Measurements from ENCODE around the gene PATZ1.
"Not testable (repeated sequence)": the region's sequence is repeated elsewhere in the genome, so short reads cannot be mapped to it uniquely, and the experiment has no call there.

Gene PATZ1

GRCh38 chr22:31346255-31346732 is at the start of gene PATZ1:
PATZ1 (minus strand) TSS chr22:31346346; CDS start chr22:31345602, 744 bp downstream.
- DNase-seq (ENCODE audit: low spot score in 2 of 2) (peak in 1 of 2 donors; percentile 73), ATAC-seq (ENCODE audit: low read depth) (peak; percentile 61)
- Mint-ChIP-seq H3K27ac (peak within 1 kb of the TSS; percentile 85), H3K4me1 (peaks cover 28% of the 10 kb centered on the region), H3K27me3 (no peaks in the 10 kb centered on the region), H3K36me3 (peaks cover 3% of the 10 kb centered on the region), H3K4me3 (peak within 1 kb of the TSS; percentile 87), H3K9me3 (no peaks in the 10 kb centered on the region)

- DNase-seq (ENCODE audit: low spot score in 2 of 2) (no peak), ATAC-seq (ENCODE audit: low read depth) (no peak)
- Mint-ChIP-seq H3K4me1 (no peaks in the 10 kb centered on the region), H3K27ac (no peak overlapping the region), H3K36me3 (peaks cover 2% of the 10 kb centered on the region), H3K4me3 (no peak overlapping the region), H3K27me3 (peaks cover 4% of the 10 kb centered on the region), H3K9me3 (peaks cover 2% of the 10 kb centered on the region)
Measured at GRCh38 chr22:31394326-31394725, 48.2 kb upstream of the PATZ1 start.

GRCh38 chr22:31393893-31394292 is 47.7 kb upstream of the PATZ1 start:
- peaks cover 2% of the 10 kb centered on the region for H3K36me3 Mint-ChIP-seq
- H3K4me1 Mint-ChIP-seq = no peaks in the 10 kb centered on the region
- DNase-seq (ENCODE audit: low spot score in 2 of 2) (no peak), ATAC-seq (ENCODE audit: low read depth) (no peak)
- peaks cover 2% of the 10 kb centered on the region for H3K9me3 Mint-ChIP-seq
- H3K4me3 Mint-ChIP-seq = no peak overlapping the region
- H3K27ac Mint-ChIP-seq = no peak overlapping the region
- peaks cover 4% of the 10 kb centered on the region for H3K27me3 Mint-ChIP-seq

- not testable (repeated sequence) for H3K4me1 Mint-ChIP-seq; DNase-seq (ENCODE audit: low spot score in 2 of 2); H3K27ac Mint-ChIP-seq; ATAC-seq (ENCODE audit: low read depth); H3K36me3 Mint-ChIP-seq; H3K4me3 Mint-ChIP-seq; H3K27me3 Mint-ChIP-seq; H3K9me3 Mint-ChIP-seq
Measured at GRCh38 chr22:31378651-31379050, 32.5 kb upstream of the PATZ1 start.

- no peak overlapping the region for H3K4me3 Mint-ChIP-seq
- H3K36me3 Mint-ChIP-seq = no peaks in the 10 kb centered on the region
- H3K4me1 Mint-ChIP-seq = no peaks in the 10 kb centered on the region
- H3K9me3 Mint-ChIP-seq = no peaks in the 10 kb centered on the region
- no peak for ATAC-seq (ENCODE audit: low read depth)
- H3K27me3 Mint-ChIP-seq = no peaks in the 10 kb centered on the region
- no peak overlapping the region for H3K27ac Mint-ChIP-seq
- DNase-seq (ENCODE audit: low spot score in 2 of 2) = no peak
Measured at GRCh38 chr22:31378123-31378522, 32.0 kb upstream of the PATZ1 start.

GRCh38 chr22:31377612-31378011 is 31.5 kb upstream of the PATZ1 start:
- Mint-ChIP-seq H3K36me3 (no peaks in the 10 kb centered on the region), H3K9me3 (no peaks in the 10 kb centered on the region), H3K4me3 (no peak overlapping the region), H3K27me3 (no peaks in the 10 kb centered on the region), H3K4me1 (no peaks in the 10 kb centered on the region), H3K27ac (no peak overlapping the region)
- ATAC-seq (ENCODE audit: low read depth) = no peak
- DNase-seq (ENCODE audit: low spot score in 2 of 2) = no peak

GRCh38 chr22:31367426-31367825 is 21.3 kb upstream of the PATZ1 start:
- ATAC-seq (ENCODE audit: low read depth) = no peak
- no peak overlapping the region for H3K4me3 Mint-ChIP-seq

GRCh38 chr22:31363885-31364465 is 17.8 kb upstream of the PATZ1 start:
- Mint-ChIP-seq H3K4me3 (no peak overlapping the region), H3K4me1 (peaks cover 2% of the 10 kb centered on the region), H3K27ac (no peak overlapping the region), H3K36me3 (no peaks in the 10 kb centered on the region), H3K9me3 (no peaks in the 10 kb centered on the region), H3K27me3 (peaks cover 2% of the 10 kb centered on the region)
- no peak for DNase-seq (ENCODE audit: low spot score in 2 of 2)
- ATAC-seq (ENCODE audit: low read depth) = no peak

More at GRCh38 chr22:31367426-31367825, 21.3 kb upstream of the PATZ1 start:
- H3K27ac Mint-ChIP-seq = no peak overlapping the region
- no peaks in the 10 kb centered on the region for H3K9me3 Mint-ChIP-seq
- DNase-seq (ENCODE audit: low spot score in 2 of 2) = no peak
- H3K36me3 Mint-ChIP-seq = no peaks in the 10 kb centered on the region
- H3K4me1 Mint-ChIP-seq = peaks cover 2% of the 10 kb centered on the region
- H3K27me3 Mint-ChIP-seq = no peaks in the 10 kb centered on the region

- H3K9me3 Mint-ChIP-seq = no peaks in the 10 kb centered on the region
- no peak for DNase-seq (ENCODE audit: low spot score in 2 of 2)
- no peak for ATAC-seq (ENCODE audit: low read depth)
Measured at GRCh38 chr22:31361743-31362142, 15.6 kb upstream of the PATZ1 start.

GRCh38 chr22:31360029-31360428 is 13.9 kb upstream of the PATZ1 start:
- H3K4me1 Mint-ChIP-seq = peaks cover 3% of the 10 kb centered on the region
- no peak overlapping the region for H3K27ac Mint-ChIP-seq
- DNase-seq (ENCODE audit: low spot score in 2 of 2) (no peak), ATAC-seq (ENCODE audit: low read depth) (no peak)
- no peaks in the 10 kb centered on the region for H3K36me3 Mint-ChIP-seq
- peaks cover 6% of the 10 kb centered on the region for H3K27me3 Mint-ChIP-seq
- H3K4me3 Mint-ChIP-seq = no peak overlapping the region
- no peaks in the 10 kb centered on the region for H3K9me3 Mint-ChIP-seq

More at GRCh38 chr22:31361743-31362142, 15.6 kb upstream of the PATZ1 start:
- H3K36me3 Mint-ChIP-seq = no peaks in the 10 kb centered on the region
- peaks cover 4% of the 10 kb centered on the region for H3K27me3 Mint-ChIP-seq
- H3K4me3 Mint-ChIP-seq = no peak overlapping the region
- peaks cover 2% of the 10 kb centered on the region for H3K4me1 Mint-ChIP-seq
- H3K27ac Mint-ChIP-seq = no peak overlapping the region

GRCh38 chr22:31354515-31354914 is 8.4 kb upstream of the PATZ1 start:
- H3K9me3 Mint-ChIP-seq = no peaks in the 10 kb centered on the region
- peaks cover 3% of the 10 kb centered on the region for H3K4me1 Mint-ChIP-seq
- DNase-seq (ENCODE audit: low spot score in 2 of 2) (no peak), ATAC-seq (ENCODE audit: low read depth) (no peak)
- H3K27ac Mint-ChIP-seq = no peak overlapping the region
- H3K27me3 Mint-ChIP-seq = peaks cover 4% of the 10 kb centered on the region
- H3K36me3 Mint-ChIP-seq = no peaks in the 10 kb centered on the region
- no peak overlapping the region for H3K4me3 Mint-ChIP-seq

- no peak overlapping the region for H3K4me3 Mint-ChIP-seq
- DNase-seq (ENCODE audit: low spot score in 2 of 2) = no peak
Measured at GRCh38 chr22:31350410-31350863, 4.3 kb upstream of the PATZ1 start.

GRCh38 chr22:31349960-31350359 is 3.8 kb upstream of the PATZ1 start:
- H3K4me3 Mint-ChIP-seq = no peak overlapping the region
- H3K36me3 Mint-ChIP-seq = no peaks in the 10 kb centered on the region
- ATAC-seq (ENCODE audit: low read depth) = no peak
- H3K27ac Mint-ChIP-seq = no peak overlapping the region
- no peaks in the 10 kb centered on the region for H3K9me3 Mint-ChIP-seq
- no peak for DNase-seq (ENCODE audit: low spot score in 2 of 2)
- no peaks in the 10 kb centered on the region for H3K27me3 Mint-ChIP-seq
- peaks cover 7% of the 10 kb centered on the region for H3K4me1 Mint-ChIP-seq

More at GRCh38 chr22:31350410-31350863, 4.3 kb upstream of the PATZ1 start:
- ATAC-seq (ENCODE audit: low read depth) = no peak
- Mint-ChIP-seq H3K9me3 (no peaks in the 10 kb centered on the region), H3K27me3 (no peaks in the 10 kb centered on the region), H3K27ac (no peak overlapping the region), H3K4me1 (peaks cover 5% of the 10 kb centered on the region), H3K36me3 (no peaks in the 10 kb centered on the region)

GRCh38 chr22:31348766-31349165 is 2.6 kb upstream of the PATZ1 start:
- ATAC-seq (ENCODE audit: low read depth) (no peak), DNase-seq (ENCODE audit: low spot score in 2 of 2) (no peak)
- Mint-ChIP-seq H3K27ac (no peak overlapping the region), H3K4me1 (peaks cover 16% of the 10 kb centered on the region), H3K36me3 (no peaks in the 10 kb centered on the region), H3K4me3 (no peak overlapping the region), H3K9me3 (no peaks in the 10 kb centered on the region), H3K27me3 (no peaks in the 10 kb centered on the region)

- H3K27ac Mint-ChIP-seq = peak overlapping the region; percentile 62
- H3K27me3 Mint-ChIP-seq; DNase-seq (ENCODE audit: low spot score in 2 of 2); H3K9me3 Mint-ChIP-seq; ATAC-seq (ENCODE audit: low read depth); H3K36me3 Mint-ChIP-seq: not testable (repeated sequence)
- peak overlapping the region; percentile 85 for H3K4me3 Mint-ChIP-seq
- peaks cover 19% of the 10 kb centered on the region for H3K4me1 Mint-ChIP-seq
Measured at GRCh38 chr22:31348009-31348337, 1.8 kb upstream of the PATZ1 start.
